Measurements from ENCODE around the gene SPATS2. TPM values are rescaled to one million over a fixed set of nuclear protein-coding genes. Genes with fewer than 3 reads are reported as not detected.

The SPATS2 gene
- total RNA-seq, 1 experiment from 2014 or later = 56.3 TPM

DNA sequence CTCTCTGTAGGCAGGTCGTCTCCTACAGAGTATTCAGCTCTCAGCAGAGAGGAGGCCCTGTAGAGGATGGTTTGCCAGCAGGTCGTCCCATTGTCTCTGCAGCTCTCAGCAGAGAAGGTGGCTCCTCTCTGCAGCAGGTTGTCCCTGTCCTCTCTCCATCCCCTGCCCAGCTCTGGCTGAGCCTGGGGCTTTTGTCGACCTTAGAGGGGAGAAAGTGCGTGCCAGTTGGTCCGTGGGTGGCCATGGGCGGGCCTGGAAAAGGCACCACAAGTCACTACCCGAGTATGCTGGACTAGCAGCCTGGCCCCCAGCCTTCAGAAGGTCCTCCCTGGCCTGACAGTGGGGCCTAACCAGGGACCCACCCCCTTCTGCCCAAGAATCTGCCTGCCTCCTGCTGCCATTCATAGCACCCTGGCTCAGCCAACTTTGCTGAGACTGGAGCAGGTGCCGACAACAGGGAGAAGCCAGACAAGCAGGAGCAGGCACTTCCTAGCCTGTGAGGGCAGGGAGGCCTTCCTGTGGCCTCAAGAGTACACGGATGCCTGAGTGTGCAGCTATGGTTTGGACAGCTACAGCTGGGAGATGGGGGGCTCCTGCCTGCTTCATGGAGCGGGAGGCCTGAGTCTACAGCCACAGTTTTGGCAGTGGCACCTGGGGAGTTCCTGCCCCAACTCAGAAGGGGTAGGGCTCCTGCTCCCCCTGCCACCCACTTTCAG lies 111.8 kb downstream of the SPATS2 start:
- Histone ChIP-seq H3K4me3 (ENCODE audit: low read depth in 2 of 2, low read length in 2 of 2) (no peak overlapping the region), H3K9me3 (ENCODE audit: control insufficient read depth, insufficient read depth, low read depth, low read length) (no peaks in the 10 kb centered on the region), H3K4me1 (ENCODE audit: control insufficient read depth, insufficient read depth, low read length) (peaks cover 7% of the 10 kb centered on the region), H3K27ac (ENCODE audit: low read length) (no peak overlapping the region), H3K36me3 (ENCODE audit: control insufficient read depth, insufficient read depth, low read length) (no peaks in the 10 kb centered on the region), H3K27me3 (ENCODE audit: control insufficient read depth, insufficient read depth, low read length) (no peaks in the 10 kb centered on the region)
- intact Hi-C loops (cut with micrococcal nuclease; ENCODE audit: unreplicated experiment) (no loop called here), in situ Hi-C loops (cut with HindIII; ENCODE audit: low pct_unique_long_range_greater_than_20kb, low sequenced_read_pairs) (no loop called here)
- ChIA-PET POLR2A (no interaction called here), CTCF (no interaction called here)
- no TSS peak for BruUV-seq (replicated peaks)
- no peak for DNase-seq (ENCODE audit: low read depth, low spot score)
- ATAC-seq = peak; percentile 33; the same call in 1 of the 2 replicates
- TF ChIP-seq POLR2AphosphoS5 (IDR thresholded peaks at IDR 0.05; ENCODE audit: low read depth, low read length) (no peak), SIN3A (IDR thresholded peaks at IDR 0.05; ENCODE audit: borderline replicate concordance, insufficient read depth, low read depth, low read length) (no peak), TCF7L2 (IDR thresholded peaks at IDR 0.05; ENCODE audit: low read depth, low read length) (no peak)
- TF ChIP-seq, protein P1, sequence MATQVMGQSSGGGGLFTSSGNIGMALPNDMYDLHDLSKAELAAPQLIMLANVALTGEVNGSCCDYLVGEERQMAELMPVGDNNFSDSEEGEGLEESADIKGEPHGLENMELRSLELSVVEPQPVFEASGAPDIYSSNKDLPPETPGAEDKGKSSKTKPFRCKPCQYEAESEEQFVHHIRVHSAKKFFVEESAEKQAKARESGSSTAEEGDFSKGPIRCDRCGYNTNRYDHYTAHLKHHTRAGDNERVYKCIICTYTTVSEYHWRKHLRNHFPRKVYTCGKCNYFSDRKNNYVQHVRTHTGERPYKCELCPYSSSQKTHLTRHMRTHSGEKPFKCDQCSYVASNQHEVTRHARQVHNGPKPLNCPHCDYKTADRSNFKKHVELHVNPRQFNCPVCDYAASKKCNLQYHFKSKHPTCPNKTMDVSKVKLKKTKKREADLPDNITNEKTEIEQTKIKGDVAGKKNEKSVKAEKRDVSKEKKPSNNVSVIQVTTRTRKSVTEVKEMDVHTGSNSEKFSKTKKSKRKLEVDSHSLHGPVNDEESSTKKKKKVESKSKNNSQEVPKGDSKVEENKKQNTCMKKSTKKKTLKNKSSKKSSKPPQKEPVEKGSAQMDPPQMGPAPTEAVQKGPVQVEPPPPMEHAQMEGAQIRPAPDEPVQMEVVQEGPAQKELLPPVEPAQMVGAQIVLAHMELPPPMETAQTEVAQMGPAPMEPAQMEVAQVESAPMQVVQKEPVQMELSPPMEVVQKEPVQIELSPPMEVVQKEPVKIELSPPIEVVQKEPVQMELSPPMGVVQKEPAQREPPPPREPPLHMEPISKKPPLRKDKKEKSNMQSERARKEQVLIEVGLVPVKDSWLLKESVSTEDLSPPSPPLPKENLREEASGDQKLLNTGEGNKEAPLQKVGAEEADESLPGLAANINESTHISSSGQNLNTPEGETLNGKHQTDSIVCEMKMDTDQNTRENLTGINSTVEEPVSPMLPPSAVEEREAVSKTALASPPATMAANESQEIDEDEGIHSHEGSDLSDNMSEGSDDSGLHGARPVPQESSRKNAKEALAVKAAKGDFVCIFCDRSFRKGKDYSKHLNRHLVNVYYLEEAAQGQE (IDR thresholded peaks at IDR 0.05; ENCODE audit: insufficient read depth in 1 of 2, low read depth in 2 of 2, low read length in 1 of 2) = no peak
- TF ChIP-seq, protein P2, sequence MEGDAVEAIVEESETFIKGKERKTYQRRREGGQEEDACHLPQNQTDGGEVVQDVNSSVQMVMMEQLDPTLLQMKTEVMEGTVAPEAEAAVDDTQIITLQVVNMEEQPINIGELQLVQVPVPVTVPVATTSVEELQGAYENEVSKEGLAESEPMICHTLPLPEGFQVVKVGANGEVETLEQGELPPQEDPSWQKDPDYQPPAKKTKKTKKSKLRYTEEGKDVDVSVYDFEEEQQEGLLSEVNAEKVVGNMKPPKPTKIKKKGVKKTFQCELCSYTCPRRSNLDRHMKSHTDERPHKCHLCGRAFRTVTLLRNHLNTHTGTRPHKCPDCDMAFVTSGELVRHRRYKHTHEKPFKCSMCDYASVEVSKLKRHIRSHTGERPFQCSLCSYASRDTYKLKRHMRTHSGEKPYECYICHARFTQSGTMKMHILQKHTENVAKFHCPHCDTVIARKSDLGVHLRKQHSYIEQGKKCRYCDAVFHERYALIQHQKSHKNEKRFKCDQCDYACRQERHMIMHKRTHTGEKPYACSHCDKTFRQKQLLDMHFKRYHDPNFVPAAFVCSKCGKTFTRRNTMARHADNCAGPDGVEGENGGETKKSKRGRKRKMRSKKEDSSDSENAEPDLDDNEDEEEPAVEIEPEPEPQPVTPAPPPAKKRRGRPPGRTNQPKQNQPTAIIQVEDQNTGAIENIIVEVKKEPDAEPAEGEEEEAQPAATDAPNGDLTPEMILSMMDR (IDR thresholded peaks at IDR 0.05) = no peak

DNA sequence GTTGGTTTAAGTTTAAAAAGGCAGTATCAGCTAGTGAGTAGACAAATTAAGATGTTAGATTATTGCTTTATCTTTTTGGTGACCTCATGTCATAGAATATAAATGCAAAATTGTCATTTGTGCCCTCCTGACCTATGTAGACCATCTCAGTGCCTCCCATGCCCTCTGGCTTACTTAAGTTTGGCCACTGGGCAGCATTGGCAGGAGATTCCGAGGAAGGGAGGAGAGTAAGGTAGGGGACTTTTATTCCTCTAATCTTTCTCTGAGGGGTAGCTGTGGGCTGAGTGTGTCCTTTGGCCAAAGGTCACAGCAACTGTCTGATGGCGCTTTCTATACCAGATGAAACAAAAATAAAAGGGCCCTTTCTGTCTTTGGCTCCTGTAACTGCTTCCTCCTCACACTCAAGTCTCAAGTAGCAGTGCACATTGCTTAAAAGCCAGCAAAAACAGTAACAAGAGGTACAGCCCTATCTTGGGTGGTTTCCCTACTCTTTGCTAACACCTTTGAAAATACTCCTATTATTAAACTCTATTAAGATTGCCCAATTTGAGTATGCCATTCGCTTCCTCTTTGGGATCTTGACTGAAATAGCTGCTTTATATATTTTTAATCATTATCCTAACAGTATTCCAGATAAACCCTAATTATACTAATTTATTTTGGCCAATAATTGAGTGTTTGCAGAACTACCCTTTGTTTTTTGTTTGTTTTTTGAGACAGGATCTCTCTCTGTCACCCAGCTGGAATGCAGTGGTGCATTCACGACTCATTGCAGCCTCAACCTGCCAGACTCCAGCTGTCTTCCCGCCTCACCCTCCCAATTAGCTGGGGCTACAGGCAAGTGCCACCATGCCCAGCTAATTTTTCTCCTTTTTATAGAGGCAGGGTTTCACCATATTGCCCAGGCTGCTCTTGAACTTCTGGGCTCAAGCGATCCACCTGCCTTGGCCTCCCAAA lies 115.1 kb downstream of the SPATS2 start:
- no peak overlapping the region for H3K4me3 ChIP-seq (ENCODE audit: low read depth in 2 of 2, low read length in 2 of 2)
- intact Hi-C loops (cut with micrococcal nuclease; ENCODE audit: unreplicated experiment) = no loop called here
- H3K27ac ChIP-seq (ENCODE audit: low read length) = no peak overlapping the region
- ChIA-PET POLR2A (no interaction called here), CTCF (interaction anchor here (0.7 to 0.9 kb wide), 2 partner anchors 32 to 135 kb away, joined by 4 to 5 read pairs; no protein-coding TSS in a partner anchor)
- ATAC-seq = peak; percentile 65; the same call in 1 of the 2 replicates
- no peak for TF ChIP-seq SIN3A (IDR thresholded peaks at IDR 0.05; ENCODE audit: borderline replicate concordance, insufficient read depth, low read depth, low read length)
- no peaks in the 10 kb centered on the region for H3K36me3 ChIP-seq (ENCODE audit: control insufficient read depth, insufficient read depth, low read length)
- no peaks in the 10 kb centered on the region for H3K27me3 ChIP-seq (ENCODE audit: control insufficient read depth, insufficient read depth, low read length)
- BruUV-seq (replicated peaks) = no TSS peak
- no peak for DNase-seq (ENCODE audit: low read depth, low spot score)
- H3K4me1 ChIP-seq (ENCODE audit: control insufficient read depth, insufficient read depth, low read length) = peaks cover 7% of the 10 kb centered on the region
- no peaks in the 10 kb centered on the region for H3K9me3 ChIP-seq (ENCODE audit: control insufficient read depth, insufficient read depth, low read depth, low read length)
- in situ Hi-C loops (cut with HindIII; ENCODE audit: low pct_unique_long_range_greater_than_20kb, low sequenced_read_pairs) = no loop called here

Data from Panc1 (cell line).